ENCODE measurements around the gene C7orf57. TPM values are rescaled to one million over a fixed set of nuclear protein-coding genes. Genes with fewer than 3 reads are reported as not detected.

The C7orf57 gene
- total and polyA plus RNA-seq, 2 donors (not counting 3 experiments of a cell fraction or from before 2014, with no cell fraction given): not detected

DNA sequence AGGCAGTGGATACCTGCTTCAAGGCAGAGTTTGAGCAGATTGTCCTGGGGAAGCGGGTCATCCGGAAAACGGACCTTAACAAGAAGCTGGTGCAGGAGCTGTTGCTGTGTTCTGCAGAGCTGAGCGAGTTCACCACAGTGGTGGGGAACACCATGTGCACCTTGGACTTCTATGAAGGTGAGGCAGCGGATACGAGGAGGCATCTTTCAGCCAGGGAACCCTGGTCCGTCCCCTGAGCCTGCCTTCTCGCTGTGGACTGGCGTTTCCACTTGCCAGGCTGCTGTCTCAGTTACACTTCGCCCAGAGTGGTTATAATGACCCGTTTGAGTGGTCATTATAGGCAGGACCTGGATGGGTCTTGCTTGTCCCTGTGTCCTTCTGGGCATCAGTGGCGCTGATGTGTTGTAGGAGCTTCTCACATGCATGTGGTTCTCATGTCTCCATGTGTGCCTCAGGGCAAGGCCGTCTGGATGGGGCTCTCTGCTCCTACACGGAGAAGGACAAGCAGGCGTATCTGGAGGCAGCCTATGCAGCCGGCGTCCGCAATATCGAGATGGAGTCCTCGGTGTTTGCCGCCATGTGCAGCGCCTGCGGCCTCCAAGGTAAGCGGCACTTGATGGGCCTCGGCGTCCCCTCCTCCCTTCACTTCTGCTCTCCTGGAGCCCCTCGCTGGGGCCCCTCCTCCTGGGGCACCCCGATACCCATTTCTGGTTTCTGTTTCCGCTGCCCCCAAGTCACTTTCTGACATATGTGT is 71.7 kb downstream of the C7orf57 start:
- Histone ChIP-seq H3K36me3 (ENCODE audit: control insufficient read depth in 2 of 2, extremely low read depth in 1 of 2, insufficient read depth in 2 of 2, low read length in 2 of 2) (peaks cover 29 to 44% of the 10 kb centered on the region in 2 experiments), H2AFZ (ENCODE audit: low read depth, low read length) (no peak overlapping the region), H3K79me2 (ENCODE audit: control insufficient read depth, insufficient read depth, low read length) (peaks cover 2% of the 10 kb centered on the region), H4K20me1 (replicated peaks; ENCODE audit: control insufficient read depth, extremely low read depth, insufficient read depth, low read length) (no peaks in the 10 kb centered on the region), H3K4me3 (replicated peaks in 1 of 3; ENCODE audit: insufficient read depth in 1 of 3, low read depth in 1 of 3, low read length in 3 of 3) (no peak overlapping the region), H3K27me3 (ENCODE audit: control insufficient read depth in 2 of 2, insufficient read depth in 2 of 2, low read length in 2 of 2) (no peaks in the 10 kb centered on the region), H3K9ac (replicated peaks; ENCODE audit: extremely low read depth, insufficient read depth, low read length) (no peak overlapping the region), H3K27ac (ENCODE audit: insufficient read depth, low read depth, low read length) (no peak overlapping the region), H3K9me1 (replicated peaks; ENCODE audit: control insufficient read depth, extremely low read depth, insufficient read depth, low read length) (no peaks in the 10 kb centered on the region), H3K4me2 (ENCODE audit: insufficient read depth, low read length) (no peak overlapping the region), H3K4me1 (ENCODE audit: control insufficient read depth, extremely low read depth, insufficient read depth, low read length) (no peaks in the 10 kb centered on the region), H3K9me3 (replicated peaks; ENCODE audit: control insufficient read depth, insufficient read depth, low read length) (no peaks in the 10 kb centered on the region)
- DNase-seq (ENCODE audit: low read depth, low spot score) (no peak), FAIRE-seq (no peak)
- ChIA-PET POLR2A (no interaction called here), CTCF (interaction anchor here (3.8 to 6.4 kb wide), 2 partner anchors 116 to 162 kb away, joined by 137 to 149 read pairs; no protein-coding TSS in a partner anchor)
- intact Hi-C loops (cut with micrococcal nuclease): no loop called here
- BruUV-seq (replicated peaks): no TSS peak
- no peak for TF ChIP-seq CTCF (IDR thresholded peaks at IDR 0.05; ENCODE audit: extremely low read depth in 1 of 2, insufficient read depth in 1 of 2, low read depth in 1 of 2, low read length in 2 of 2)
- no peak for TF ChIP-seq GATA2 (IDR thresholded peaks at IDR 0.05; ENCODE audit: insufficient read depth, insufficient read length, low read depth, low read length)
- TF ChIP-seq POLR2A (IDR thresholded peaks at IDR 0.05; ENCODE audit: low read depth, low read length): no peak
- no peak for TF ChIP-seq MAX (IDR thresholded peaks at IDR 0.05; ENCODE audit: insufficient read depth, insufficient read length)
- dilution Hi-C loops (cut with MboI; ENCODE audit: extremely low pct_ligation_motif_present, low sequenced_read_pairs): no loop called here
